Ovary (tissue), 3 donors: ENCODE measurements around the gene PRPF40A.

Experiments used
- CTCF ChIP-seq, 3 donors: fragments of 450-650 bp in 2 of 3; fragments of 200-600 bp in 1 of 3; IDR thresholded peaks; one replicate each; pipeline versions ENCODE4 v1.5.1 to v1.8.0; 2016 to 2022; ENCODE audit warnings: antibody characterized with exemption in 3 of 3, mild to moderate bottlenecking in 1 of 3
- EP300 ChIP-seq: sonication (generic); formaldehyde crosslinking; IDR thresholded peaks from one replicate; pipeline ENCODE4 v1.6.1; 2017; ENCODE audit warnings: antibody characterized with exemption
- POLR2A ChIP-seq: fragments of 450-650 bp; IDR thresholded peaks from one replicate; pipeline ENCODE4 v1.6.1; 2017; ENCODE audit warnings: antibody characterized with exemption, mild to moderate bottlenecking, moderate library complexity
- donor health status: DM: no; HTN: no; CAD: no.

GRCh38 chr2:152708742-152709141, 8.5 kb downstream of the PRPF40A start:
- no peak for TF ChIP-seq POLR2A
- no peak for TF ChIP-seq EP300
- TF ChIP-seq CTCF (IDR thresholded peaks at IDR 0.05) = no peak
